HG03457 (cell line): Measurements from ENCODE around the gene ARHGEF25.
"Not testable (repeated sequence)": the region's sequence is repeated elsewhere in the genome, so short reads cannot be mapped to it uniquely, and the experiment has no call there.

Source experiments
- ATAC-seq: cut with Tn5 transposase; IDR thresholded peaks from one replicate; pipeline ENCODE4 v1.9.1; 2021; ENCODE audit warnings: moderate number of reproducible peaks; ENCODE audit not compliant: unreplicated experiment

Gene ARHGEF25

DNA sequence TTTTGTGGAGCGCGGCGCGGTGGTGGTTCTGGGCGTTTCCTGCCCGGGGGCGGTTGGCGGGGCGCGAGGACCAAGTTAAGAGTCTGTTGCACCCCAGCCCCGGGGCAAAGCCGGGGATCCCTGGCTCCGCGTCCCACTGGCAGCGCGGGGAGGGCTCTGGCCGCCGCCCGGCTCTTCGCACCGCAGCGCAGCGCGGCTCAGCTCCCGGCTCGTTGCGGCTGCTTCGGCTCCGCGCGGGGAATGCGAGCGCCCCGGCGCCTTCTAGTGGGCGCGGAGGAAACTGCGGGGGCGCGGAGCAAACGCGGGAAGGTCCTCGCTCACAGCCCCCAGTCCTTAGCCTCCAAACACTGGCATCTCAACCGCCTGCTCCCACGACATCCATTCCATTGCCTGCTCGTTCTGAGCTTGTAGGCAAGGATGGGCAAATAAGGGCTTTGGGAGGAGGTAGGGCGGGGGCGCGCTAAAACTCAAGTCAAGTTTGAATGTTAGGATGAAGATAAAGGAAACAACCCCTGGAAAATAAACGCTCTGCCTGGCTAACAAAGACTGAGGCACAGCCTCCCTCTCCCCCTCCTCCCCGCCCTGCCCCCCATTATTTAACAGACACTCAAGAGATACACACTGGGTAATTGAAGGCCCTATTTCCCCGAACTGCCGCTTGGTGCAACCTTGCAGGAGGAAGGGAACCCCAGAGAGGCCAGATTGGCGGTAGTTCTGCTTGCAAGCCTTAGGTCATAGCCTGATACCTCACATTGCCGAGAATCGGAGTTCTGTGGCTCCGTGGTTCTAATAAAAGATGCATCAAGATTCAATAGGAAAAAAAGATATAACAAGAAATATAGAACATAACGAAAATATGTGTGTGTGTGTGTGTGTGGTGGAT lies 22.0 kb downstream of the ARHGEF25 start, which contains the start of gene B4GALNT1:
TSS of gene B4GALNT1 (minus strand) at position 244 of the 883 bp plus-strand sequence. CDS start 1,069 bp downstream, outside the sequence.
- no peak for ATAC-seq

DNA sequence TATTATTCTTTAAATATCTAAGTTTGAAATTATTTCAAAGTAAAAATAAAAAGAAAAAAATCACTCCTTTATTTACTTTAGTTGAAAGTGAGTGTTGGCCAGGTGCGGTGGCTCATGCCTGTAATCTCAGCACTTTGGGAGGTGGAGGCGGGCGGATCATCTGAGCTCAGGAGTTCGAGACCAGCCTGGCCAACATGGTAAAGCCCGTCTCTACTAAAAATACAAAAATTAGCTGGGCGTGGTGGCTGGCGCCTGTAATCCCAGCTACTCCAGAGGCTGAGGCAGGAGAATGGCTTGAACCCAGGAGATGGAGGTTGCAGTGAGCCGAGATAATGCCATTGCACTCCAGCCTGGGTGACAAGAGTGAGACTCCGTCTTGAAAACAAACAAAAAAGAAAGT lies 25.5 kb downstream of the ARHGEF25 start:
- not testable (repeated sequence) for ATAC-seq

DNA sequence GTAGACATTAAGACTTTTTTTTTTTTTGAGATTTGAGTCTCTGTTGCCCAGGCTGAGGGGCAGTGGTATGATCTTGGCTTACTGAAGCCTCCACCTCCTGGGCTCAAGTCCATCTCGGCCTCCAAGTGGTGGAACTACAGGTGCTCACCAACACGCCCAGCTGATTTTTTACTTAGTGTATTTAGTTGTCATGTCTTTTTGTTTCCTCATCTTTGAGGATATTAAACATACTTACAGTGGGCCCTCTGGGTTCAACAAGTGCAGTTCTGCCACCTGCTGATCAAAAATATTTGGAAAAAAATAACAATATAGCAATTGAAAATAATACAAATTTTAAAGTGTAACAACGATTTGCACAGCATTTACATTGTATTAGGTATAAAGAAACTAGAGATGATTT lies 26.1 kb downstream of the ARHGEF25 start:
- ATAC-seq = no peak

DNA sequence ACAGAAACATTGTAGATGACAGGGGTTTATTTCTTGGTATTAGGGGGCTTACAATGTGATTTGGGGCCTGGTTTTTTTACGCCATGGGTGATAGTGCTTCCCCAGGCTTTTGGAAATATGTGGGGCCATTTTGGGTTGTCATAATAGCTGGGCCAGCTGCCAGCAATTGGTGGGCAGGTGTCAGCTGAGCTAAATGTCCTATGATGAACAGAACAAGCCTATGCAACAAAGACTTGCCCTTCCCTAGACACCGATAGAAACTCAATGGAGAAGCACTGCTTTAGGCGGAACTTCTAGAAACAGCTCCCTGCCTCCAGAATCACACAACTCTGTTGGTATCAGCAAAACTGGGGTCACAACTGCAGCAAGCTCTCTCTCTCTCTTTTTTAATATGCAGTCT lies 26.9 kb downstream of the ARHGEF25 start:
- no peak for ATAC-seq

DNA sequence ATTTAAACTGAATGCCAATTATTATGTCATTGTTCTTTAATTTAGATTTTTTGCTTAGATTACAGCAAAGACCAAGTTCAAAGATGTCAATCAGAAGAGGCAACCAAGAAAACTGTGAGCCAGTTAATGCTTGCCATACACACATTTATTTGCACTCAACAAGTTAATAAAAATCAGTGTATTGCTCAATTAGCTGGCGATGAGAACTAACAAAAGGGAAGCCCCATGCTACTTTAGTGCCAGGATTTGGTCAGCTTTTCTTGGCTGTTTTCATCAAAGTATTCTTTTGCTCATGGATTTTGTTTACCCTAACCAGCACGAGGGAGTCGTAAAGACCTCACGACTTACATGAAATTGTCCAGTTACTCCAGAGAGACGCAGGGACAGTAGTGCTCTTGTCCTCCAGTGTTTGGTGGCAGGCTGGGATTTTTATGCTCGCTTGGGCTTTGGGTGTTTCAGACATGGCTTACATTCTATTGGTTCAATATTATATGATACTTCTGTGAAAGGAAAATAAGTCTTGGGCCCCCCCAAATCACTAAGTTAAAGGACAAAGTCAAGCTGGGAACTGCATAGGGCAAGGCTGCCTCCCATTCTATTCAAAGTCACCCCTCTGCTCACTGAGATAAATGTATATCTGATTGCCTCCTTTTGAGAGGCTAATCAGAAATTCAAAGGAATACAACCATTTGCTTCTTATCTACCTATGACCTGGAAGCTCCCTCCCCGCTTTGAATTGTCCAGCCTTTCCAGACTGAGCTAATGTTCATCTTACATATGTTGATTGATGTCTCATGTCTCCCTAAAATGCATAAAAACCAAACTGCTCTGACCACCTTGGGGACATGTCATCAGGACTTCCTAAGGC lies 29.2 kb downstream of the ARHGEF25 start:
- no peak for ATAC-seq

DNA sequence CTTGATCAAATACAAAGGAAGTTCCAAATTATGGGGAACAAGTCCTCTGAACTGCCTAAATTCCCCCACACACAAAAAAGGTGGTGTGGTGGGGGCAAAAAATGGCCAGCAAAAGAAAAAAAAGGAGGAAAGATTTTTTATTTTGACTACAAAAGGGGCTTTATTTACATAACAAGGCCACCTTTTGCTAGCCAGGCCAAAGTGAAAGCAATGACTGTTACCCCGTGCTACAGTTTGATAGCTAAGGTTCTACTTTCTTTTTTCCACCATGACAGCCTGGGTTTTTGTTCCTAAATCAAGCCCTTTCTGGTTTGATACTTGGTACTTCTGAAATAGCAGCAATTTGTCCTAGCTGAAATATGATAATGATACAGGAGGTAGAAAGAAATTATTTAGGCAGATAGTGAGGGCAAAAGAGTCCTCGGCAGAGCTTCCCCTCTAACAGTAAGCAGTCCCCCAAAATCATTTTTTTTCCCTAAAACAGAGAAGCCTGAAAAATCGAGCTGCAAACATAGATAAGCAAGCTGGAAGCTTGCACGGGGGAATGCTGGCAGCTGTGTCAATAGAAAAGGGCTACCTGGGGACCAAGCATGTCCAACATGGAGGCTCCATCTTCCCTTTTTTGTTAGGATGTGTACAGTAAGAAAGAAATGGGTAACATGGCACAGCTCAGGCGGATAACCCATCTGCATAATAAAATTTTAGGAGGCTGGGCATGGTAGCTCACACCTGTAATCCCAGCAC lies 30.6 kb downstream of the ARHGEF25 start:
- ATAC-seq = no peak

DNA sequence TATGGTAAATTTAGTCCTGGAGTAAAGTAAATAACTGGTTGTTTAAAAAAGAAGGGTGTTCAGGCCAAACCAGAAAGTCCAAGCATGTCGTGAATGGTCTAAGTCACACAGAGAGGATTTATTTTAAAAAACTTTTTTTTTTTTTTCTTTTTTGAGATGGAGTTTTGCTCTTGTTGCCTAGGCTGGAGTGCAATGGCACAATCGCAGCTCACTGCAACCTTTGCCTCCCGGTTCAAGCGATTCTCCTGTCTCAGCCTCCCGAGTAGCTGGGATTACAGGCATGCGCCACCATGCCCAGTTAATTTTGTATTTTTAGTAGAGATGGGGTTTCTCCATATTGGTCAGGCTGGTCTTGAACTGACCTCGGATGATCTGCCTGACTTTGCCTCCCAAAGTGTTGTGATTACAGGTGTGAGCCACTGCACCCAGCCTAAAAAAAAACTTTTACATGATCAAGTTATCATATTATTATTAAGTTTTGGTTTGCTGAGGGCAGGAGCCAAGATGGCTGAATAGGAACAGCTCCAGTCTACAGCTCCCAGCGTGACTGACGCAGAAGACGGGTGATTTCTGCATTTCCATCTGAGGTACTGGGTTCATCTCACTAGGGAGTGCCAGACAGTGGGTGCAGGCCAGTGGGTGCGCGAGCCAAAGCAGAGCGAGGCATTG lies 34.9 kb downstream of the ARHGEF25 start:
- ATAC-seq = not testable (repeated sequence)

DNA sequence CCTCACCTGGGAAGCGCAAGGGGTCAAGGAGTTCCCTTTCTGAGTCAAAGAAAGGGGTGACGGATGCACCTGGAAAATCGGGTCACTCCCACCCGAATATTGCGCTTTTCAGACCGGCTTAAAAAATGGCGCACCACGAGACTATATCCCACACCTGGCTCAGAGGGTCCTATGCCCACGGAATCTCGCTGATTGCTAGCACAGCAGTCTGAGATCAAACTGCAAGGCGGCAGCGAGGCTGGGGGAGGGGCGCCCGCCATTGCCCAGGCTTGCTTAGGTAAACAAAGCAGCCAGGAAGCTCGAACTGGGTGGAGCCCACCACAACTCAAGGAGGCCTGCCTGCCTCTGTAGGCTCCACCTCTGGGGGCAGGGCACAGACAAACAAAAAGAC lies 35.4 kb downstream of the ARHGEF25 start:
- ATAC-seq = not testable (repeated sequence)

DNA sequence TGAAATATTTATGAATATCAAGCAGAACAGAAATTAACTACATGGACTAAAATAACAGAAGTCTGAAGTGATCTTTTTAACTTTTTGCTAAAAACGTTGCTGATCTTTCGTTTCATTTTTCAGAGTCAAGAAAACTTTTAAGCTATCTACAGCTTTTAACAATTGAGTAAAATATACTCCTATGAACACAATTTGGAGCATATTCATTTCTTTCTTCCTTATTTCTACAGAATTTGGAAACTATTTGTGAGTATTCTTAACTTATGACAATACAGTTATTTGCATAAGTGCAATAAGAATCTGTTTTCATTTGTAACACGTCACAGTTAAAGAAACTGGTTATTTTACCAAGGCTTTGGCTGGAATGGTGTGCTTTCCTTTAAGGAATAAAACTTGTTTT lies 42.8 kb downstream of the ARHGEF25 start:
- ATAC-seq = no peak

DNA sequence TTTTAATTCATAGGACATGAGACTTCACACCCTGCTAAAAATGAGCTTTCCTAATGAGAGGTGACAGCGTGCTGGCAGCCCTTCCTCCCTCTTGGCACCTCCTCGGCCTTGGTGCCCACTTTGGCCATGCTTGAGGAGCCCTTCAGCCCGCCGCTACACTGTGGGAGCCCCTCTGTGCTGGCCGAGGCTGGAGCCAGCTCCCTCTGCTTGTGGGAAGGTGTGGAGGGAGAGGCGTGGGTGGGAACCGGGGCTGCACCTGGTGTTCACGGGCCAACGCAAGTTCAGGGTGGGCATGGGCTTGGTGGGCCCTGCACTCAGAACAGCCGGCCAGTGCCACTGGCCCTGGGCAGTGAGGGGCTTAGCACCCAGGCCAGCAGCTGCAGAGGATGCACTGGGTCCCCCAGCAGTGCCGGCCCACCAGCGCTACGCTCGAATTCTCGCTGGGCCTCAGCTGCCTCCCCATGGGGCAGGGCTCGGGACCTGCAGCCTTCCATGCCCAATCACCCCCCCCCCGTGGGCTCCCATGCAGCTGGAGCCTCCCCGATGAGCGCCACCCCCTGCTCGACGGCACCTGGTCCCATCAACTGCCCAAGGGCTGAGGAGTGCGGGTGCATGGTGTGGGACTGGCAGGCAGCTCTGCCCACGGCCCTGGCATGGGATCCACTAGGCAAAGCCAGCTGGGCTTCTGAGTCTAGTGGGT lies 44.5 kb downstream of the ARHGEF25 start:
- no peak for ATAC-seq

DNA sequence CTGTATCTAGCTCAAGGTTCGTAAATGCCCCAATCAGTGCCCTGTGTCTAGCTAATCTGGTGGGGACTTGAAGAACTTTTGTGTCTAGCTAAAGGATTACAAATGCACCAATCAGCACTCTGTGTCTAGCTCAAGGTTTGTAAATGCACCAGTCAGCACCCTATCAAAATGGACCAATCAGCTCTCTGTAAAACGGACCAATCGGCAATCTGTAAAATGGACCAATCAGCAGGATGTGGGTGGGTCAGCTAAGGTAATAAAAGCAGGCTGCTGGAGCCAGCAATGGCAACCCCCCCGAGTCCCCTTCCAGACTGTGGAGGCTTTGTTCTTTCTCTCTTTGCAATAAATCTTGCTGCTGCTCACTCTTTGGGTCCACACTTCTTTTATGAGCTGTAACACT lies 45.2 kb downstream of the ARHGEF25 start:
- ATAC-seq = not testable (repeated sequence)

DNA sequence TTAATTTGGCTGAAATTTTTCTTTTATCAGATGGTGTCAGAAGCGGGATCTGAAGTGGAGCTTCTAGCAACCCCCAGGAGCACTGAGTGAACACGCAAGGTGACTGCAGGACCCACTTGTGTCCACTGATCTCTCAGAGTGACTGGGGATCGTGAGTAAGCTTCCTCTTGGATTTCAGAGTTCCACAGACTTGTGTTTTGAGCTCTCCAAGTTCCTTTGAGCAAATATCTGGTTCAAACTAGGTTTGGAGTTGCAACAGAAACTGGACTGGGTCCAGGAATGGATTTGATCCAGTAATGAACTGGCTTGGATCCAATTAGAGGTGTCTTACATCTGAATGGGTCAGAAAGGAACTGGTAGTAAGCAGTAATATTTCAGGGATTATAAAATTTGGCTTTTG lies 46.5 kb downstream of the ARHGEF25 start:
- ATAC-seq = no peak

DNA sequence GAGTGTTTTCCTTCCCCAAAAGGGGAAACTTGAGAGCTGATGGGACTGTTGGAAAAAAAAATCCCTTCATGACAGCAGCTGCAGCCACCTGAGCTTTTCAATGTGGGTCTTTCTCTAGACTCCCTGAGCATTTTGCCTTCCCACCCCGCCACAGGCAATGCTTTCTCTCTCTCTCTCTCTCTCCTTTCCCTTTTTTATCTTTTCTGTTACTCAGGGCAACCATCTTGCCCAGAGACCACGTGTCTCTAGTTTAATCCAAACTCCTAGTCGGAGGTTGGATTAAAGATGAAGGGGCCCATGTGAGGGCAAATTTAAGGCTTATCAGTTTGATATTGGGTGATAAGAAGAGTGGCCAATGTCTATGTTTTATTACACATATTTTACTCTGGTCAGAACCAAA lies 47.7 kb downstream of the ARHGEF25 start:
- no peak for ATAC-seq

DNA sequence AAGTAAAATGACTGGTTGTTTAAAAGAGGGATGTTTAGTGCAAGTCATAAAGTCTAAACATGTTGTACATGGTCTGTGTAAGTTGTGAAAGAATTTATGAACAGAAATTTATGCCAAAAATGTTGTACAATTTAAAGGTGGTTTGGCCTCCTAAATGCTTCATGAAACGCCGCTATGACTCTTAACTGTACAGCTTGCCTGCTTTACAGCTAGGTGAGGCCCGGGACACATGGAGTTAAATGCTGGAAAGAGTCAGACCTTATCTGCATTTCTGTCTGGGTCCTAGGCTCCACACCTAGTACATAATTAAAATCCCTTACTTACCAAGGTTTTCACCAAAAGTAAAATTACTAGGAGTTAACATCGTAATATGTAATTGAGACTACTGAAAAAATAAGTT lies 50.1 kb downstream of the ARHGEF25 start:
- ATAC-seq = no peak

DNA sequence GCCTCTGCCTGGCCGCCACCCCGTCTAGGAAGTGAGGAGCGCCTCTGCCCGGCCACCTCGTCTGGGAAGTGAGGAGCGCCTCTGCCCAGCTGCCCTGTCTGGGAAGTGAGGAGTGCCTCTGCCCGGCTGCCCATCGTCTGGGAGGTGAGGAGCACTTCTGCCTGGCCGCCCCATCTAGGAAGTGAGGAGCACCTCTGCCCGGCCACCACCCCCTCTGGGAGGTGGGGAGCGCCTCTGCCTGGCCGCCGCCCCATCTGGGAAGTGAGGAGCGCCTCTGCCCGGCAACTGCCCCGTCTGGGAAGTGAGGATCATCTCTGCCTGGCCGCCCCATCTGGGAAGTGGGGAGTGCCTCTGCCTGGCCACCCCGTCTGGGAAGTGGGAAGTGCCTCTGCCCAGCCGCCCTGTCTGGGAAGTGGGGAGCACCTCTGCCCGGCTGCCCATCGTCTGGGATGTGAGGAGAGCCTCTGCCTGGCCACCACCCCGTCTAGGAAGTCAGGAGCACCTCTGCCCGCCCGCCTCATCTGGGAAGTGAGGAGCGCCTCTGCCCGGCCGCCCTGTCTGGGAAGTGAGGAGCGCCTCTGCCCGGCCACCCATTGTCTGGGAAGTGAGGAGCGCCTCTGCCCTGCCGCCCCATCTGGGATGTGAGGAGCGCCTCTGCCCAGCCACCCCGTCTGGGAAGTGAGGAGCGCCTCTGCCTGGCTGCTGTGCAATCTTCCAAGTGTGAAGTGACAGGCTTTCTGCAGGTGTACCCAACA lies 54.0 kb downstream of the ARHGEF25 start:
- ATAC-seq = not testable (repeated sequence)
